GM23248 (cell line): ENCODE results near the gene LGALS9C.
"Not testable (repeated sequence)": the region's sequence is repeated elsewhere in the genome, so short reads cannot be mapped to it uniquely, and the experiment has no call there.

Experiments
- EZH2 ChIP-seq: fragments of 200-600 bp; sonication (generic); IDR thresholded peaks from 2 replicates; pipeline ENCODE4 v1.6.1; 2018; ENCODE audit warnings: antibody characterized with exemption, mild to moderate bottlenecking; ENCODE audit not compliant: insufficient read depth, poor library complexity, severe bottlenecking
- EZH2phosphoT487 ChIP-seq: fragments of 200-600 bp; sonication (generic); IDR thresholded peaks from 2 replicates; pipeline ENCODE4 v1.6.1; 2018; ENCODE audit warnings: antibody characterized with exemption, moderate library complexity, mild to moderate bottlenecking, low read depth; ENCODE audit not compliant: insufficient read depth

- TF ChIP-seq EZH2phosphoT487, EZH2: not testable (repeated sequence)
Measured at GRCh38 chr17:18473967-18474366, 2.6 kb upstream of the LGALS9C start.
